Calu3 (cell line): ENCODE data around the gene PBRM1. TPM values are rescaled to one million over a fixed set of nuclear protein-coding genes. Genes with fewer than 3 reads are reported as not detected.

Experiments
- BruUV-seq: library from RNA; stranded (reverse); fragments of 400-500 nt; replicated peaks from 2 replicates; lab custom pipeline; 2021; lab: Mats Ljungman, UMichigan
- CTCF ChIA-PET: fragments of 300-600 bp; sonication (Branson Sonifier 250); formaldehyde crosslinking; loops from one replicate; lab custom pipeline; 2022; ENCODE audit warnings: antibody characterized with exemption; lab: Charles Lee
- DNase-seq: peaks from one replicate; pipeline ENCODE4 v3.0.0; 2022
- H3K27ac Mint-ChIP-seq: one replicate; pipeline ENCODE4 v1.8.0; 2022; ENCODE audit warnings: mixed read lengths; ENCODE audit not compliant: unreplicated experiment
- H3K27me3 Mint-ChIP-seq: one replicate; pipeline ENCODE4 v1.8.0; 2022; ENCODE audit warnings: mixed read lengths; ENCODE audit not compliant: unreplicated experiment
- H3K36me3 Mint-ChIP-seq: one replicate; pipeline ENCODE4 v1.8.0; 2022; ENCODE audit warnings: mild to moderate bottlenecking, moderate library complexity, mixed read lengths; ENCODE audit not compliant: insufficient read depth, unreplicated experiment
- H3K4me1 Mint-ChIP-seq: one replicate; pipeline ENCODE4 v1.8.0; 2022; ENCODE audit warnings: mild to moderate bottlenecking, low read depth, mixed read lengths; ENCODE audit not compliant: unreplicated experiment
- H3K4me3 Mint-ChIP-seq: one replicate; pipeline ENCODE4 v1.8.0; 2022; ENCODE audit warnings: mild to moderate bottlenecking, low read depth, moderate library complexity, mixed read lengths; ENCODE audit not compliant: unreplicated experiment
- H3K9me3 Mint-ChIP-seq: one replicate; pipeline ENCODE4 v1.8.0; 2022; ENCODE audit warnings: low read depth, mixed read lengths; ENCODE audit not compliant: unreplicated experiment
- intact Hi-C: fragments of 100-400 bp; cut with micrococcal nuclease; formaldehyde crosslinking; loops from one replicate; pipeline ENCODE4 v1.10.0; 2022; ENCODE audit not compliant: unreplicated experiment
- total RNA-seq: library from RNA; stranded (reverse); gene quantifications from 2 replicates; pipeline ENCODE4 v1.2.3, GENCODE V29; 2022
- TF ChIP-seq, protein P1 (sequence below): fragments of 200-600 bp; IDR thresholded peaks from one replicate; pipeline ENCODE4 v1.8.0; 2022; ENCODE audit warnings: antibody characterized with exemption; ENCODE audit not compliant: unreplicated experiment

PBRM1 gene
- total RNA-seq, 1 experiment from 2014 or later, result 54.9 TPM

DNA sequence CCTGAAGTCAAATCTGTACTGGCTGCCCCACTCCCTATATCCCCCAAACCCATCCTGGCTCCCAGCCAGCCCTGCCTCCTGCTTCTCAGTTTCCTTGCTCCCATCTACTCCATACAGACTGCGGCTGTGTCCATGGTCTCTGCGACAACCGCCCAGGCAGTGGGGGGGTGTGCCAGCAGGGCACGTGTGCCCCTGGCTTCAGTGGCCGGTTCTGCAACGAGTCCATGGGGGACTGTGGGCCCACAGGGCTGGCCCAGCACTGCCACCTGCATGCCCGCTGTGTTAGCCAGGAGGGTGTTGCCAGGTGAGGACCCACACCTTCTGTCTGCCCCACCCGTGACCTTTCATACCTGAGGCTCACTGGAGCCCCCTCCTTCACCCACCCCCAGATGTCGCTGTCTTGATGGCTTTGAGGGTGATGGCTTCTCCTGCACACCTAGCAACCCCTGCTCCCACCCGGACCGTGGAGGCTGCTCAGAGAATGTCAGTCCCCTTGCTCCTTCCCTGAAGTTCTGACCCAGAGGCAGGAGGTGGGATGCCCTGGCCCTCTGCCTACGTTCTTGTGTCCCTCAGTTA lies 175.9 kb downstream of the PBRM1 start:
- CTCF ChIA-PET, result no interaction called here
- peaks cover 24% of the 10 kb centered on the region for H3K4me1 Mint-ChIP-seq
- TF ChIP-seq, protein P1, sequence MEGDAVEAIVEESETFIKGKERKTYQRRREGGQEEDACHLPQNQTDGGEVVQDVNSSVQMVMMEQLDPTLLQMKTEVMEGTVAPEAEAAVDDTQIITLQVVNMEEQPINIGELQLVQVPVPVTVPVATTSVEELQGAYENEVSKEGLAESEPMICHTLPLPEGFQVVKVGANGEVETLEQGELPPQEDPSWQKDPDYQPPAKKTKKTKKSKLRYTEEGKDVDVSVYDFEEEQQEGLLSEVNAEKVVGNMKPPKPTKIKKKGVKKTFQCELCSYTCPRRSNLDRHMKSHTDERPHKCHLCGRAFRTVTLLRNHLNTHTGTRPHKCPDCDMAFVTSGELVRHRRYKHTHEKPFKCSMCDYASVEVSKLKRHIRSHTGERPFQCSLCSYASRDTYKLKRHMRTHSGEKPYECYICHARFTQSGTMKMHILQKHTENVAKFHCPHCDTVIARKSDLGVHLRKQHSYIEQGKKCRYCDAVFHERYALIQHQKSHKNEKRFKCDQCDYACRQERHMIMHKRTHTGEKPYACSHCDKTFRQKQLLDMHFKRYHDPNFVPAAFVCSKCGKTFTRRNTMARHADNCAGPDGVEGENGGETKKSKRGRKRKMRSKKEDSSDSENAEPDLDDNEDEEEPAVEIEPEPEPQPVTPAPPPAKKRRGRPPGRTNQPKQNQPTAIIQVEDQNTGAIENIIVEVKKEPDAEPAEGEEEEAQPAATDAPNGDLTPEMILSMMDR, result no peak
- peak; percentile 24 for DNase-seq
- H3K36me3 Mint-ChIP-seq, result peaks cover 6% of the 10 kb centered on the region
- intact Hi-C loops, result no loop called here
- H3K27me3 Mint-ChIP-seq, result peaks cover 32% of the 10 kb centered on the region
- no peaks in the 10 kb centered on the region for H3K9me3 Mint-ChIP-seq
- no TSS peak for BruUV-seq
- no peak overlapping the region for H3K27ac Mint-ChIP-seq
- no peak overlapping the region for H3K4me3 Mint-ChIP-seq

DNA sequence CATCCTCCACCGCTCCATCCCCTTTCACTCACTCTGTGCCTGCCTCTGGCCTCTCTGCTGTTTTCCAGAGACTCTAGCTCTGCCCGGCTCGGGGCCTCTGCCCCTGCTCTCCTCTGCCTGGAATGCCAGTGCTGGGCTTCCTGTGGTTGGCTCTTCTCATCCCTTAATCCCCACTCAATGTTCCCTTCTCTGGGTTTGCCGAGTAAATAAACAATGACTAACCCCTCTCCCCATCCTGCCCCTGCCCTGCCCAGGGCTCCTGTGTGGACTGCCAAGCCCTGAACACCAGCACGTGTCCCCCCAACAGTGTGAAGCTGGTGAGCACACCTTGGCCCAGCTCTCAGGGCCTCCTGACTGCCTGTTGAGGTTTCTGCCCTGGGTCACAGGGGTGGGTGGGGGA lies 178.4 kb downstream of the PBRM1 start:
- Mint-ChIP-seq H3K4me3 (no peak overlapping the region), H3K27ac (no peak overlapping the region), H3K9me3 (no peaks in the 10 kb centered on the region), H3K4me1 (peaks cover 24% of the 10 kb centered on the region), H3K36me3 (peaks cover 6% of the 10 kb centered on the region), H3K27me3 (peaks cover 19% of the 10 kb centered on the region)
- TF ChIP-seq, protein P1, result no peak
- CTCF ChIA-PET, result no interaction called here
- intact Hi-C loops, result no loop called here
- DNase-seq, result peak; percentile 22
- no TSS peak for BruUV-seq

DNA sequence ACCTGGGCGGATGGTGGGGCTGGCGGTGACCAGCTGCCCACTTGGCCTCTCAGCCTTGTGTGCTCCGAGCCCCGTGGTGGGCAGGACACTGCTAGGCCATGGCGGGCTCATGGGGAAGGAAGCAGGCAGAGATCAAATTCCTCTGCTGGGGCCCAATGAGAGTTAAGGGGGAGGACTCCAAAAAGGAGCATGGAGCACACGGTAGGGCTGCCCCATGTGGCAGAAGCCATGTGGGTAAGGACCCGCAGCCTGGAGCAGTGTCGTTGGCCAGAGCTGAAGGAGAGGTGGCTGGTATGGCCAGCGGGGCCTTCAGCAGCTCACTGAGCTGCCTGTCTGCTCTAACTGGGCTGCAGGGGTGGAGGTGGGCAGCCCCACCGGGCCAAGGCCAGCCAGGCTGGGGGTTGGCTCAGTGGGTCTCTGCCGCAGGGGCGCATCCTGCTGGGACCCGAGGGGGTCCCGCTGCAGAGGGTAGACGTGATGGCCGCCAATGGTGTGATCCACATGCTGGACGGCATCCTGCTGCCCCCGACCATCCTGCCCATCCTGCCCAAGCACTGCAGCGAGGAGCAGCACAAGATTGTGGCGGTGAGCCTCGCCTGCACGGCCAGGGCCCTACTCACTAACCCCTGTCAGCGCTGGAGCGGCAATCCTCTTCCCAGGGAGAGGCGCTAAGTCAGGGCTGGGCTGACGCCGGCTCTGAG lies 179.3 kb downstream of the PBRM1 start:
- CTCF ChIA-PET, result interaction anchor here (0.6 kb wide), 1 partner anchor 46 kb away, joined by 5 read pairs; no protein-coding TSS in a partner anchor
- no peaks in the 10 kb centered on the region for H3K9me3 Mint-ChIP-seq
- intact Hi-C loops, result no loop called here
- BruUV-seq, result no TSS peak
- no peak for DNase-seq
- H3K36me3 Mint-ChIP-seq, result peaks cover 6% of the 10 kb centered on the region
- H3K27ac Mint-ChIP-seq, result no peak overlapping the region
- peaks cover 24% of the 10 kb centered on the region for H3K4me1 Mint-ChIP-seq
- H3K4me3 Mint-ChIP-seq, result no peak overlapping the region
- H3K27me3 Mint-ChIP-seq, result peaks cover 10% of the 10 kb centered on the region
- TF ChIP-seq, protein P1, result no peak

DNA sequence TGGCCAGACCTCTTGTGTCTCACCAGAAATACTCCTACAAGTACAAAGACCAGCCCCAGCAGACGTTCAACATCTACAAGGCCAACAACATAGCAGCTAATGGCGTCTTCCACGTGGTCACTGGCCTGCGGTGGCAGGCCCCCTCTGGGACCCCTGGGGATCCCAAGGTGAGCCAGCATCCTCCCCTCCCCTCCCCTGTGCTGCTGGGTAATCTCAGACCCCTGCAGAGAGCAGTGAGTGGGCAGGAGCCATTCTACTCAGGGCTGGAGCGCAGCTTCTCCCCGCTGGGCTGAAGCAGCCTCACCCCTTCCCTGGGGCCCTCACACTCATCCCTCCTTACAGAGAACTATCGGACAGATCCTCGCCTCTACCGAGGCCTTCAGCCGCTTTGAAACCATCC lies 180.7 kb downstream of the PBRM1 start:
- peaks cover 7% of the 10 kb centered on the region for H3K27me3 Mint-ChIP-seq
- CTCF ChIA-PET, result no interaction called here
- H3K27ac Mint-ChIP-seq, result no peak overlapping the region
- no TSS peak for BruUV-seq
- H3K4me3 Mint-ChIP-seq, result no peak overlapping the region
- peaks cover 20% of the 10 kb centered on the region for H3K4me1 Mint-ChIP-seq
- intact Hi-C loops, result no loop called here
- DNase-seq, result no peak
- no peaks in the 10 kb centered on the region for H3K9me3 Mint-ChIP-seq
- peaks cover 6% of the 10 kb centered on the region for H3K36me3 Mint-ChIP-seq
- TF ChIP-seq, protein P1, result no peak
